ENCODE measurements around the gene ZNF331.
"Not testable (repeated sequence)": the region's sequence is repeated elsewhere in the genome, so short reads cannot be mapped to it uniquely, and the experiment has no call there.

The ZNF331 gene

DNA sequence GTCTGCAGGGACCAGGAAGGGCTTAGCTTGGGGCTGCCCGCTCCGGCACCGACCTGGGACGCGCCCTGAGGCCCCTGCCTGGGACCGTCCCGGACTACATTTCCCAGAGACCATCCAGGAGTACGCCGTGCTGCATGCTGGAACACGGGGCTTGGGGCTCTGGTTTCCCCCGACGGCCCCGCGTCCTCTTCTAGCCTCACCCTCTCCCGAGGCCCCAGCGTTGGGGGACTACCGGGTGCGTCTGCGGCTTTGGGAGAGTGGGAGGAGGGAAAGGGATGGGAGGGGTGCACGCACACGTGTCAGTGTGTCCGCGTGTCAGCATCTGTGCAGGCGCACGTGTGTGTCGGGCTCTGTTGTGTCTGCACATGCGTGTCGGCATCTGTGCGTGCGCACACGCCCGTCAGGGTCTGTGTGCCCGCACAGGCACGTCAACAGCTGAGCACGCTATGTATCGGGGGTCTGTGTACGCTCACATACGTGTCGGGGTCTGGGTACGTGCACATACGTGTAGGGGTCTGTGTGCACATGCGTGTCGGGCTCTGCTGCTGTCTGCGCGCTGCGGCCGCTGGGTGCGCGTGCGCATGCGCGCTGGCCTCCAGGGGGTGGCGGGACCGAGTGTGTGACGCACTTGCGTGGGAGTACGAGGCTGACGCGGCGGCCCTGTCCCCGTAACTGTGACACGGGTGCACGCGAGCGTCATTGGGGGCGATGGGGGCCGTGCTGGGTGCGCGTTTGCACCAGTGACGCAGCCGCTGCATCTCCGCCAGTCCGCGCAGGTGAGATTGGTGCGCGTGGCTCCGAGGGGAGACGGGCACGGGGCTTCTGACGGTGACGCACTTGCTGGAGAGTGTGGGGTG, at the start of gene ZNF331:
TSS of gene ZNF331 (plus strand) at position 625 of the 857 bp plus-strand sequence. CDS start 31,232 bp downstream, outside the sequence.
- Histone ChIP-seq H3K4me3 (ENCODE audit: low read length) (peak within 1 kb of the TSS; percentile 74), H3K27ac (ENCODE audit: low read length) (peak within 1 kb of the TSS; percentile 9), H3K36me3 (ENCODE audit: control insufficient read depth, low read depth, low read length) (peaks cover 39% of the 10 kb centered on the region), H3K27me3 (ENCODE audit: control insufficient read depth, insufficient read depth, low read length) (no peaks in the 10 kb centered on the region), H3K9me3 (ENCODE audit: control insufficient read depth, low read depth, low read length) (no peaks in the 10 kb centered on the region), H3K4me1 (ENCODE audit: control insufficient read depth, low read depth, low read length) (no peaks in the 10 kb centered on the region), H3K9ac (ENCODE audit: low read length) (peak within 1 kb of the TSS; percentile 58)

DNA sequence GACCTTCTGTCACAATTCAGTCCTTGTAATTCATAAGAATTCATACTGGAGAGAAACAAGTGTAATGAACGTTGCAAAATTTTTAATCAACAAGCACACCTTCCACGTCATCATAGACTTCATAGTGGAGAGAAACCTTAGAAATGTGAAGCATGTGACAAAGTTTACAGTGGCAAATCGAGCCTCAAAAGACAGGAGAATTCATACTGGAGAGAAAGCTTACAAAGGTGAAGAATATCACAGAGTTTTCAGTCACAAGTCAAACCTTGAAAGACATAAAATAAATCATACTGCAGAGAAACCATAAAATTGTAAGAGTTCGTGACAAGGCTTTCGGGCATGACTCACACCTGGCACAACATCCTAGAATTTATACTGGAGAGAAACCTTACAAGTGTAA, 45.8 kb upstream of the ZNF331 start:
- Histone ChIP-seq H3K36me3 (ENCODE audit: control insufficient read depth, low read depth, low read length) (peaks cover 27% of the 10 kb centered on the region), H3K4me3 (ENCODE audit: low read length) (no peak overlapping the region), H3K27me3 (ENCODE audit: control insufficient read depth, insufficient read depth, low read length) (no peaks in the 10 kb centered on the region), H3K9ac (ENCODE audit: low read length) (no peak overlapping the region), H3K9me3 (ENCODE audit: control insufficient read depth, low read depth, low read length) (no peaks in the 10 kb centered on the region), H3K4me1 (ENCODE audit: control insufficient read depth, low read depth, low read length) (no peaks in the 10 kb centered on the region), H3K27ac (ENCODE audit: low read length) (no peak overlapping the region)

DNA sequence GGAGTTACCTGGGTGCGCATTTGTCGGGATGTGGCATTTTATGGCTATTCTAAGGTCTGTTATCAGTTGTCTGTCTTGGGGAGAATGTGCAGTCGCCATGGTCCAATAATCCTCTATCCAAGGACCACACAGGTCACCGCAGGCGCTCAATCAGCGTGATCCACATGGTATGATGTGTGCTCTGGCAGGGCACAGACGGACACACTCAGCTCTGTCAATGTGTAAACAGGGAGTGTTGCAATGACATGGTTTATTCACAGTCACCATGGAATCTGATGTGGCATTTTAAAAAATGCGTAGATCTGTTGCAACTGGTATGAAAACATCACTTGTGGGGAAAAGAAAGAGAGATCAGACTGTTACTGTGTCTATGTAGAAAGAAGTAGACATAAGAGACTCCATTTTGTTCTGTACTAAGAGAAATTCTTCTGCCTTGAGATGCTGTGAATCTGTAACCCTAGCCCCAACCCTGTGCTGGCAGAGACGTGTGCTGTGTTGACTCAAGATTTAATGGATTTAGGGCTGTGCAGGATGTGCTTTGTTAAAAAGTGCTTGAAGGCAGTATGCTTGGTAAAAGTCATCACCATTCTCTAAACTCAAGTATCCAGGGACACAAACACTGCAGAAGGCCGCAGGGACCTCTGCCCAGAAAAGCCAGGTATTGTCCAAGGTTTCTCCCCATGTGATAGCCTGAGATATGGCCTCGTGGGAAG, 40.5 kb upstream of the ZNF331 start:
- not testable (repeated sequence) for H3K27ac ChIP-seq (ENCODE audit: low read length); H3K27me3 ChIP-seq (ENCODE audit: control insufficient read depth, insufficient read depth, low read length); H3K9me3 ChIP-seq (ENCODE audit: control insufficient read depth, low read depth, low read length); H3K4me3 ChIP-seq (ENCODE audit: low read length); H3K9ac ChIP-seq (ENCODE audit: low read length); H3K36me3 ChIP-seq (ENCODE audit: control insufficient read depth, low read depth, low read length); H3K4me1 ChIP-seq (ENCODE audit: control insufficient read depth, low read depth, low read length)

DNA sequence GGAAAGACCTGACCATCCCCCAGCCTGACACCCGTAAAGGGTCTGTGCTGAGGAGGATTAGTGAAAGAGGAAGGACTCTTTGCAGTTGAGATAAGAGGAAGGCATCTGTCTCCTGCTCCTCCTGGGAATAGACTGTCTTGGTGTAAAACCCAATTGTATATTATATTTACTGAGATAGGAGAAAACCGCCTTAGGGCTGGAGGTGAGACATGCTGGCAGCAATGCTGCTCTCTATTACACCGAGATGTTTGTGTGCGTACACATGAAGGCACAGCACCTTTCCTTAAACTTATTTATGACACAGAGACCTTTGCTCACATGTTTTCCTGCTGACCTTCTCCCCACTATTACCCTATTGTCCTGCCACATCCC, 39.9 kb upstream of the ZNF331 start:
- H3K4me3 ChIP-seq (ENCODE audit: low read length); H3K9ac ChIP-seq (ENCODE audit: low read length); H3K4me1 ChIP-seq (ENCODE audit: control insufficient read depth, low read depth, low read length); H3K36me3 ChIP-seq (ENCODE audit: control insufficient read depth, low read depth, low read length); H3K9me3 ChIP-seq (ENCODE audit: control insufficient read depth, low read depth, low read length); H3K27ac ChIP-seq (ENCODE audit: low read length); H3K27me3 ChIP-seq (ENCODE audit: control insufficient read depth, insufficient read depth, low read length): not testable (repeated sequence)

DNA sequence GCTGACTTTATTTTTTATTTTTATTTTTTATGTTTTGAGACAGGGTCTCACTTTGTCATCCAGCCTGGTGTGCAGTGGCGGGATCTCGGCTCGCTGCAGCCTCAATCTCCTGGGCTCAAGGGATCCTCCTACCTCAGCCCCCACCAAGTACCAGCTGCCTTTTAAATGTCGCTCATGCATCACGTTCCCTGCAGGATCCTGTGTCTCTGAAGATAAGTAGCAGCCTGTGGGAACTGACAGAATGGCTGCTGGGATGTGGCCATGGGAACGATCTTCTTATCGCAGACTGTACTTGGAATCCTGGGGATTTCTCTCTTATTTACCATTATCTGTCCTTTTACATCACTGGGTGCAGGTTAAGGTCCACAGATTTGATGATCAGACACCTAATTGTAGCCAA, 34.8 kb upstream of the ZNF331 start:
- not testable (repeated sequence) for H3K4me1 ChIP-seq (ENCODE audit: control insufficient read depth, low read depth, low read length); H3K4me3 ChIP-seq (ENCODE audit: low read length); H3K27me3 ChIP-seq (ENCODE audit: control insufficient read depth, insufficient read depth, low read length); H3K9me3 ChIP-seq (ENCODE audit: control insufficient read depth, low read depth, low read length); H3K36me3 ChIP-seq (ENCODE audit: control insufficient read depth, low read depth, low read length); H3K27ac ChIP-seq (ENCODE audit: low read length); H3K9ac ChIP-seq (ENCODE audit: low read length)

DNA sequence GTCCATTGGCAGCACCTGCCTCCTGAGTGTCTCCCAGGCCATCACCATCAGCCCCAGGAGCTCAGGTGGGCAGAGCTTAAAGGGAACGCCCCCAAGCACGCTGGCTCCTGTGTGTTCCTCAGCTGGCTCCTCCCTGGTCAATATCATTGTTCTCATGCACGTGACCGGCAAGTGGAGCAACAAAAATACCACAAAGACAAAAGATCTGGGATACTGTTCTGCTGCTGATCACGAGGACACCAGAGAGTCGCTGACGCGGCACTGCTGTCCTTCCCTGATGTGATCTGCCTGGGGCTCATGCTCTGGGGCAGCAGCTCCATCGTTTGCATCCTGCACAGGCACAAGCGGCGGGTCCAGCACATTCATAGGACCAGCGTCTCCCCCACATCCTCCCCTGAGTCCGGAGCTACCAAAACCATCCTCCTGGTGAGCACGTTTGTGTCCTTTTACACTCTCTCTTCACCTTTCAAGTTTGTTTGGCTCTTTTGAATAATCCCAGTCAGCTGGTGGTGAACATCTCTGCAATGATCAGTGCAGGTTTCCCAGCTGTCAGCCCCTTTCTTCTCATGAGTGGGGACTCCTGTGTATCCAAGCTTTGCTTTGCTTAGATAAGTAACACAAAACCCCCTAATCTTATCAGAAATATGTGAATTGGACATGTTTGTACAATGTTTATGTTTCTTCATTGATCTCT, 34.1 kb upstream of the ZNF331 start:
- not testable (repeated sequence) for H3K9ac ChIP-seq (ENCODE audit: low read length); H3K4me1 ChIP-seq (ENCODE audit: control insufficient read depth, low read depth, low read length); H3K9me3 ChIP-seq (ENCODE audit: control insufficient read depth, low read depth, low read length); H3K27me3 ChIP-seq (ENCODE audit: control insufficient read depth, insufficient read depth, low read length); H3K36me3 ChIP-seq (ENCODE audit: control insufficient read depth, low read depth, low read length); H3K27ac ChIP-seq (ENCODE audit: low read length)
- H3K4me3 ChIP-seq (ENCODE audit: low read length): peak overlapping the region; percentile 39

DNA sequence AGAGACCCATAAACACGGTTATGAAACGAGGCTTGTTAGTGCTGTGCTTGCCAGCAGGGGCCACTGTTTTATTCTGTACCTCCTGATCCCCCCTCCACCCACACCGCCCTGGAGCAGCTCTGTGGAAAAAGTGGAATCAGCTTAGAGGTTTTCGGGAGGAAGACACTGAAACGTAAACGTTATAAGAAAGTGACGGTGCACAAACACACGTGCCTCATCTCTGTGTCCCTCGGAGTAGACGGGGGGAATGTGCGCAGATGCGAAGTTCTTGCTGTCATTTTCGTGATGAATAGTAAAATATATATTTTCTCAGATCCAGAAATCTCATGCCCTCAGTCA, 33.6 kb upstream of the ZNF331 start:
- not testable (repeated sequence) for H3K4me1 ChIP-seq (ENCODE audit: control insufficient read depth, low read depth, low read length); H3K36me3 ChIP-seq (ENCODE audit: control insufficient read depth, low read depth, low read length); H3K27me3 ChIP-seq (ENCODE audit: control insufficient read depth, insufficient read depth, low read length); H3K9me3 ChIP-seq (ENCODE audit: control insufficient read depth, low read depth, low read length); H3K27ac ChIP-seq (ENCODE audit: low read length); H3K9ac ChIP-seq (ENCODE audit: low read length)
- H3K4me3 ChIP-seq (ENCODE audit: low read length): peak overlapping the region; percentile 39

DNA sequence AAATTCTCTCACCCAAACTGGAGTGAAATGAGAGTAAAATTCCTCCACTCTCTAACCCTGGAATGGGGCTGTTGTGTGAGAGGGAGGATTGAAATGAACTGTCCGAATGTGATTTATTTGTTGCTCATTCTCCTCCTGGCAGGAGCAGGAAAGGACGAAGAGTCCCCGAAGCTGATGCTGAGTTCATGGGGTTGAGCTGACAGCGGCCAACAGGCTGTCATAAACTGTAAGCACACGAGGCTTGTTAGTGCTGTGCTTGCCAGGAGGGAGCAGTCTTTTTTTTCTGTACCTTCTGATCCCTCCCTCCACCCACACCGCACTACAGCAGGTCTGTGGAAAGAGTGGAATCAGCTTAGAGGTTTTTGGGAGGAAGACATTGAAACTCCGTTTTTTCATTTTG, 33.1 kb upstream of the ZNF331 start:
- no peaks in the 10 kb centered on the region for H3K27me3 ChIP-seq (ENCODE audit: control insufficient read depth, insufficient read depth, low read length)
- H3K27ac ChIP-seq (ENCODE audit: low read length): no peak overlapping the region
- no peaks in the 10 kb centered on the region for H3K36me3 ChIP-seq (ENCODE audit: control insufficient read depth, low read depth, low read length)
- peak overlapping the region; percentile 39 for H3K4me3 ChIP-seq (ENCODE audit: low read length)
- peaks cover 7% of the 10 kb centered on the region for H3K4me1 ChIP-seq (ENCODE audit: control insufficient read depth, low read depth, low read length)
- no peak overlapping the region for H3K9ac ChIP-seq (ENCODE audit: low read length)
- H3K9me3 ChIP-seq (ENCODE audit: control insufficient read depth, low read depth, low read length): no peaks in the 10 kb centered on the region

DNA sequence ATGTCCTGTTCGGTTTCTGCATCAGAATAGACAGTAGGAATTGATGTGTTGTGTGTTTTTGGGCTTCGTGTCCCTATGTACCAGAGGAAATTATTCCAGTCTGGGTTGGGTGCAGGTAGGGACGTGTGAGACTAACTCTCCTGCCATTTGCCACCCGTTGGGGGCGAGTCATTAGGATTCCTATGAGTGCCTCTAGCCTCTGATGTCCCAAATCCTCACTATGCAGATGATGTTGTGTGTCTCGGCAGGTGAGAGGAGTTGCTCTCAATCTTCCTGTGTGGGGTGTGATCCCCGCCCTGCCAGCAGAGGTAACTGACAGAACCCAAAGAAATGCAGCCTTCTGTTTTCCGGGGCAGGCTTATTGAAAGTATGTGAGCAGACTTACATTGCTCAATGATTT, 31.2 kb upstream of the ZNF331 start:
- no peak overlapping the region for H3K27ac ChIP-seq (ENCODE audit: low read length)
- no peaks in the 10 kb centered on the region for H3K36me3 ChIP-seq (ENCODE audit: control insufficient read depth, low read depth, low read length)
- no peak overlapping the region for H3K4me3 ChIP-seq (ENCODE audit: low read length)
- H3K4me1 ChIP-seq (ENCODE audit: control insufficient read depth, low read depth, low read length): peaks cover 7% of the 10 kb centered on the region
- H3K27me3 ChIP-seq (ENCODE audit: control insufficient read depth, insufficient read depth, low read length): no peaks in the 10 kb centered on the region
- no peaks in the 10 kb centered on the region for H3K9me3 ChIP-seq (ENCODE audit: control insufficient read depth, low read depth, low read length)
- H3K9ac ChIP-seq (ENCODE audit: low read length): no peak overlapping the region

DNA sequence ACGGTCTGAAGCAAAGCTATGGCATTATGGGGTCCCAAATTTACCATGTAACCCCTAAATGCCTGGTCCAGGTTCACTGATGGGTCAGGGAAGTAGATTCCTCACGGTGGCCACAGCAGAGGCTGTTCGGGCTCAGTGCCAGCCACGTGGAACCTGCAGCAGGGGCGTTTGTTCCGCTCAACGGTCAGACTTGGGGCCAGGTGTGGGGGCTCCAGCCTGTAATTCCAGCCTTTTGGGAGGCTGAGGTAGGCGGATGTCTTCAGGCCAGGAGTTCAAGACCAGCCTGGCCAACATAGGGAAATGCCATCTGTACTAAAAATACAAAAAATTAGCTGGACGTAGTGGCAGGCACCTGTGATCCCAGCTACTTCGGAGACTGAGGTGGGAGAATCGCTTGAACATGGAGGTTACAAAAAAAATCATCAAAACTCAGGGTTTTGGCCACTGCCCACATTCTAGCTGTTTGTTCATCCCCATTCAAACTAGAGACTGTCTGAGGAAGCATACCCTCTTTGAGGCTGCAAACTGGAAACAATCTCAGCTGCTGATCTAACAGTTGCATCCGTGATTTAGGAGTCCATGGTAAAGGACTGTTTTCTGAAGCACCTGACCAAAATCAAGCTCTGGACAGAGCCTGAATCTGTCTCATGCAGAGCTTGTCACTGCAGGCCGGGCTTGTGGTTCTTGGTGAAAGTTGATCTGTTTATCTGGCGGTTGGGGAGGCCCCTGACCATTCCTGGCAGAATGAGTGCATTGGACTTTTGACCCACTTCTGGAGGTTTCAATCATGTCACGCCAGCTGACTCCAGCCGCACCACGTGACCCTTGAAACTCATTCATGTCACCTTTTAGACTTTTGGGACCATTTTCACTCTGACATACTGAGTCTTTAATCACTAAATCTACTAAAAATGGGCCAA, 30.2 kb upstream of the ZNF331 start:
- H3K4me1 ChIP-seq (ENCODE audit: control insufficient read depth, low read depth, low read length): peaks cover 7% of the 10 kb centered on the region
- H3K4me3 ChIP-seq (ENCODE audit: low read length): no peak overlapping the region
- no peak overlapping the region for H3K27ac ChIP-seq (ENCODE audit: low read length)
- H3K36me3 ChIP-seq (ENCODE audit: control insufficient read depth, low read depth, low read length): no peaks in the 10 kb centered on the region
- H3K9ac ChIP-seq (ENCODE audit: low read length): no peak overlapping the region
- H3K27me3 ChIP-seq (ENCODE audit: control insufficient read depth, insufficient read depth, low read length): no peaks in the 10 kb centered on the region
- no peaks in the 10 kb centered on the region for H3K9me3 ChIP-seq (ENCODE audit: control insufficient read depth, low read depth, low read length)

DNA sequence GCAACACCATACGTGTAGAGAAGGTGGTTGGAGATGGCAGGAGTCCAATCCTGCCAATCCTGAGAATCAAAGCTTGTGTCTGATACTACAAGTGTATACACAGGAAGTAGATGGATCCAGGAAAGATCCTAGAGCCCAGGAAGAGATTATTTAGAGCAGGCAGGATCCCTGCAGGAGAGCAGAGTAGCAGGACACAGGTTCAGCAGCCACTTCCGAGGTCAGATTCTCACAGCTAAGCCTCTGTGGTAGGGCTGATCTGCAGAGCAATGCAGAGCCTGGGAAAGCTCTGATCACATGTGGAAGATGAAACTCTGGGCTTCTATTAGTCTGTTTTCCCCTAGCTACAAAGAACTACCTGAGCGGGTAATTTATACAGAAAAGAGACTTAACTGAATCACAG, 28.5 kb upstream of the ZNF331 start:
- peaks cover 3% of the 10 kb centered on the region for H3K4me1 ChIP-seq (ENCODE audit: control insufficient read depth, low read depth, low read length)
- no peak overlapping the region for H3K4me3 ChIP-seq (ENCODE audit: low read length)
- no peaks in the 10 kb centered on the region for H3K27me3 ChIP-seq (ENCODE audit: control insufficient read depth, insufficient read depth, low read length)
- H3K9me3 ChIP-seq (ENCODE audit: control insufficient read depth, low read depth, low read length): no peaks in the 10 kb centered on the region
- H3K36me3 ChIP-seq (ENCODE audit: control insufficient read depth, low read depth, low read length): no peaks in the 10 kb centered on the region
- no peak overlapping the region for H3K9ac ChIP-seq (ENCODE audit: low read length)
- no peak overlapping the region for H3K27ac ChIP-seq (ENCODE audit: low read length)
